Heart left ventricle (tissue), 16 donors: Measurements from ENCODE around the gene CFAP99. TPM values are rescaled to one million over a fixed set of nuclear protein-coding genes. Genes with fewer than 3 reads are reported as not detected.
A peak's percentile ranks its signal among the peaks of the same experiment; 100 is the strongest.

Experiments used
- ATAC-seq, 4 donors: fragments of 200-7000 bp; cut with Tn5 transposase; one replicate each; pipeline ENCODE4 v1.9.1; 2020 to 2022; ENCODE audit warnings: moderate library complexity in 4 of 4, mild to moderate bottlenecking in 3 of 4, moderate number of reproducible peaks in 1 of 4
- DNase-seq, 5 donors: peaks; one replicate each; pipeline ENCODE4 v3.0.0-alpha.2; 2020
- H3K27ac ChIP-seq, 12 donors: fragments of 200-600 bp; sonication (generic) in 4 of 12; one replicate each; pipeline versions ENCODE4 v1.5.0 to v1.8.0; 2016 to 2022; ENCODE audit warnings: mild to moderate bottlenecking in 2 of 12
- H3K27me3 ChIP-seq, 9 donors: fragments of 200-600 bp; sonication (generic) in 2 of 9; one replicate each; pipeline versions ENCODE4 v1.5.1 to v1.8.0; 2016 to 2022; ENCODE audit warnings: mild to moderate bottlenecking in 3 of 9
- H3K36me3 ChIP-seq, 9 donors: fragments of 200-600 bp; sonication (generic) in 2 of 9; one replicate each; pipeline versions ENCODE4 v1.5.0 to v1.8.0; 2018 to 2022; ENCODE audit warnings: mild to moderate bottlenecking in 2 of 9
- H3K4me1 ChIP-seq, 12 donors: fragments of 200-600 bp; sonication (generic) in 4 of 12; one replicate each; pipeline versions ENCODE4 v1.5.0 to v1.8.0; 2016 to 2022; ENCODE audit warnings: mild to moderate bottlenecking in 3 of 12
- H3K4me3 ChIP-seq, 12 donors: fragments of 200-600 bp; sonication (generic) in 4 of 12; one replicate each; pipeline versions ENCODE4 v1.5.0 to v1.8.0; 2017 to 2022; ENCODE audit warnings: mild to moderate bottlenecking in 9 of 12, moderate library complexity in 4 of 12
- H3K9me3 ChIP-seq, 12 donors: fragments of 200-600 bp; sonication (generic) in 4 of 12; one replicate each; pipeline versions ENCODE4 v1.5.0 to v1.8.0; 2016 to 2022; ENCODE audit warnings: mild to moderate bottlenecking in 1 of 12
- CTCF ChIP-seq, 12 donors: fragments of 200-600 bp; sonication (generic) in 4 of 12; IDR thresholded peaks; one replicate each; pipeline versions ENCODE4 v1.5.0 to v1.8.0; 2018 to 2022; ENCODE audit warnings: antibody characterized with exemption in 12 of 12, mild to moderate bottlenecking in 5 of 12
- POLR2A ChIP-seq, 2 donors: fragments of 450-650 bp; IDR thresholded peaks; one replicate each; pipeline ENCODE4 v1.6.1; 2017; ENCODE audit warnings: antibody characterized with exemption in 2 of 2, mild to moderate bottlenecking in 2 of 2, moderate library complexity in 2 of 2
- WGBS, 4 donors: extraction: QIAGEN DNeasy Blood & Tissue Kit in 2 of 4; methylation state at CpG; one replicate each; pipeline versions ENCODE4 v1.1.5 to v1.1.7; 2013 to 2018; 5-methylcytosine and 5-hydroxymethylcytosine counted together
- intact Hi-C, 10 donors: fragments of 100-400 bp; cut with DNase I; formaldehyde crosslinking; loops; one replicate each; pipeline versions ENCODE4 v1.11.1 to v1.14.2; 2022
- polyA plus RNA-seq, 2 donors: library from polyadenylated mRNA; stranded (reverse); fragments of 200-250 nt; gene quantifications; one replicate each; pipeline ENCODE4 v1.2.3, GENCODE V29; 2013
- total RNA-seq, 9 donors: library from RNA; depleted of rRNA in 2 of 9; stranded (reverse); fragments of >200 nt in 2 of 9; fragmentation: NEBNext Ultra II Directional in 3 of 9; extraction: Animal tissue kit (Norgen Biotek cat#: 25700) in 3 of 9; gene quantifications; one replicate each; pipeline versions ENCODE4 v1.1.0 to v1.2.4, GENCODE V29; 2016 to 2023
- donor health status: ischemic (EF 13 %, LVEDD 7.1; RV severe dilation, severe dysfunction).
- donor health status: healthy with polysubstance abuse.
- donor health status: DM: no; HTN: yes; CAD: no.
- donor health status: DM: no; HTN: no; CAD: no.
- donor health status: ischemic (EF 25% LVEDD 6.9; RV normal size, moderate dysfunction).
- donor health status: ischemic (EF 25% LVEDD 5.7; RV mildly dilated, moderate dysfunction).
- donor health status: healthy.
- donor health status: DM: yes; HTN: yes; CAD: no.
- donor health status: ischemic (EF 35%, LVEDD 5.7; RV mildly dilated, moderate dysfunction).
- donor health status: nonischemic (EF 11% LVEDD 7.7; RV severe dilation, severe dysfunction).
- donor health status: DM: yes; HTN: yes; CAD: no.
- donor health status: PGD.
- donor health status: ischemic (EF 29% LVEDD 5.4; RV normal size, mild dysfunction).
- donor health status: nonischemic (EF 23%, LVEDD 6.1; RV moderate dilation, normal function).

CFAP99 gene
- total and polyA plus RNA-seq, 11 donors, result not detected

- H3K27me3 ChIP-seq, result no peaks in the 10 kb centered on the region
- peak overlapping the region in 2 of 12 donors; percentile 91 for H3K27ac ChIP-seq
- DNase-seq (no peak), ATAC-seq (no peak)
- no peaks in the 10 kb centered on the region for H3K9me3 ChIP-seq
- intact Hi-C loops, result no loop called here
- H3K36me3 ChIP-seq, result peaks cover 0 to 33% (median 18%) of the 10 kb centered on the region in 9 donors
- H3K4me1 ChIP-seq, result peaks cover 8 to 44% (median 25%) of the 10 kb centered on the region in 12 donors
- 81 to 83% (median 82%) methylated on average over 7 of the region's 7 CpGs for WGBS, 4 donors
- TF ChIP-seq POLR2A (IDR thresholded peaks at IDR 0.05), result no peak
- no peak for TF ChIP-seq CTCF (IDR thresholded peaks at IDR 0.05)
- H3K4me3 ChIP-seq, result peak overlapping the region in 9 of 12 donors; percentile 82 to 100 (median 91)
Observed at GRCh38 chr4:2470791-2471190, 52.0 kb downstream of the CFAP99 start.

DNA sequence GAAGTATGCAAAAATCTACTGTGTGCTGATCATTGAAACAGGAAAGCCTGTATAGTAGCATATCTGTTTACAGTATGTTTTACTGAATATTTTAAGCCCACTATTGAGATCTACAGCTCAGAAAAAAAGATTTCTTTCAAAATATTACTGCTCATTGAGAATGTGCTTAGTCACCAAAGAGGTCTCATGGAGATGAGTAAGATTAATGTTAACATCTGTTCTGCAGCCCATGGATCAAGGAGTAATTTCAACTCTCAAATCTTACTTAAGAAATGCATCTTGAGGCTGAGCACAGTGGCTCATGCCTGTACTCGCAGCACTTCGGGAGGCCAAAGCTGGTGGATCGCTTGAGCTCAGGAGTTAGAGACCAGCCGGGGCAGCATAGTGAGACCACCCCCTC lies 53.4 kb downstream of the CFAP99 start:
- intact Hi-C loops, result no loop called here
- no peaks in the 10 kb centered on the region for H3K9me3 ChIP-seq
- peaks cover 0 to 33% (median 18%) of the 10 kb centered on the region in 9 donors for H3K36me3 ChIP-seq
- H3K27ac ChIP-seq, result no peak overlapping the region
- DNase-seq (no peak), ATAC-seq (no peak)
- WGBS, 4 donors, result 95 to 100% (median 97%) methylated on average over 4 of the region's 4 CpGs
- H3K27me3 ChIP-seq, result no peaks in the 10 kb centered on the region
- no peak overlapping the region for H3K4me3 ChIP-seq
- TF ChIP-seq CTCF (IDR thresholded peaks at IDR 0.05) (no peak), POLR2A (IDR thresholded peaks at IDR 0.05) (no peak)
- H3K4me1 ChIP-seq, result peaks cover 12 to 56% (median 27%) of the 10 kb centered on the region in 12 donors

DNA sequence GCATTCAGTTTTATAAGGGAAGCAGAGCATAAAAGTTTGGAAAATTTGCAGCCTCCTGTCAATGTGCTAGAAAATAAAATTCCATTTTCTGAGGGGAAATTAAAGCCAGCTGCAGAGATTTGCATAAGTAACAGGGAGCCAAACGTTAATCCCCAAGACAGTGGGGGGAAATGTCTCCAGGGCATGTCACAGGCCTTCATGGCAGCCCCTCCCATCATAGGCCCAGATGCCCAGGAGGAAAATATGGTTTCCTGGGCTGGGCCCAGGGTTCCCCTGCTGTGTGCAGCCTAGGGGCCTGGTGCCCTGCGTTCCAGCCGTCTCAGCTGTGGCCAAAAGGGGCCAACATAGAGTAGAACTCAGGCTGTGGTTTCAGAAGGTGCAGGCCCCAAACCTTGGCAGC lies 59.5 kb downstream of the CFAP99 start:
- 48 to 57% (median 54%) methylated on average over 3 of the region's 3 CpGs for WGBS, 4 donors
- TF ChIP-seq CTCF (IDR thresholded peaks at IDR 0.05) (no peak), POLR2A (IDR thresholded peaks at IDR 0.05) (no peak)
- Histone ChIP-seq H3K36me3 (peaks cover 0 to 13% (median 0%) of the 10 kb centered on the region in 9 donors), H3K4me3 (no peak overlapping the region), H3K9me3 (no peaks in the 10 kb centered on the region), H3K27ac (no peak overlapping the region), H3K4me1 (peaks cover 22 to 79% (median 55%) of the 10 kb centered on the region in 12 donors), H3K27me3 (no peaks in the 10 kb centered on the region)
- DNase-seq (no peak), ATAC-seq (no peak)
- intact Hi-C loops, result no loop called here

- Histone ChIP-seq H3K9me3 (no peaks in the 10 kb centered on the region), H3K27ac (peak overlapping the region in 1 of 12 donors; percentile 80), H3K4me3 (no peak overlapping the region), H3K4me1 (peaks cover 26 to 98% (median 76%) of the 10 kb centered on the region in 12 donors), H3K27me3 (no peaks in the 10 kb centered on the region), H3K36me3 (peaks cover 0 to 5% (median 0%) of the 10 kb centered on the region in 9 donors)
- WGBS, 4 donors, result 94 to 98% (median 95%) methylated on average over 5 of the region's 5 CpGs
- intact Hi-C loops, result loop anchor here in 1 of 10 donors (5.0 kb wide), 1 partner anchor 57 kb away; the partner anchor contains the start of gene FAM193A
- TF ChIP-seq CTCF (IDR thresholded peaks at IDR 0.05) (no peak), POLR2A (IDR thresholded peaks at IDR 0.05) (no peak)
- DNase-seq (no peak), ATAC-seq (no peak)
Observed at GRCh38 chr4:2480649-2481048, 61.9 kb downstream of the CFAP99 start.
